ENCODE results near the gene MRPL24. TPM values are rescaled to one million over a fixed set of nuclear protein-coding genes. Genes with fewer than 3 reads are reported as not detected.

The MRPL24 gene
- total and polyA plus RNA-seq, 8 donors: 39.8 to 68.6 (median 48.3) TPM

DNA sequence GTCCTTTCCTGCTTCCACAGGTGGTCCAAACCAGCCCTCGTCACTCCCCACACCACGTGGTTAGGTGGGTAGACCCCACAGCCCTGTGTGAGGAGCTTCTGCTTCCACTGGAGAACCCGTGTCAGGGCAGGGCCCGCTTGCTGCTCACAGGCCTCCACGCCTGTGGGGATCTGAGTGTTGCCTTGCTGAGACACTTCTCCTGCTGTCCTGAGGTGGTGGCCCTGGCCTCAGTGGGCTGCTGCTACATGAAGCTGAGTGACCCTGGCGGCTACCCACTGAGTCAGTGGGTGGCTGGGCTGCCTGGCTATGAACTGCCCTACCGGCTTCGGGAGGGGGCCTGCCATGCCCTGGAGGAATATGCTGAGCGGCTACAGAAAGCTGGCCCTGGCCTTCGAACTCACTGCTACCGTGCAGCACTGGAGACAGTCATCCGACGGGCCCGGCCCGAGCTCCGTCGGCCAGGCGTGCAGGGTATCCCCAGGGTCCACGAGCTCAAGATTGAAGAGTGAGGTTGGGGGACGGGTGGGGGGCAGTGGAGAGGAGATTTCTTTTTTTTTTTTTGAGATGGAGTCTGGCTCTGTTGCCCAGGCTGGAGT lies 6.8 kb downstream of the MRPL24 start:
- Histone ChIP-seq H3K4me3 (no peak overlapping the region), H3K27me3 (no peaks in the 10 kb centered on the region), H3K4me1 (peaks cover 0 to 5% (median 4%) of the 10 kb centered on the region in 3 donors), H3K9me3 (no peaks in the 10 kb centered on the region), H3K27ac (no peak overlapping the region), H3K36me3 (peaks cover 0 to 18% (median 0%) of the 10 kb centered on the region in 3 donors)
- WGBS, 2 donors: 92 to 93% methylated on average over 20 of the region's 20 CpGs
- intact Hi-C loops (cut with DNase I): no loop called here
- FAIRE-seq (no peak), ATAC-seq (no peak), DNase-seq (peak in 1 of 6 donors; percentile 69)
- TF ChIP-seq, protein P1, sequence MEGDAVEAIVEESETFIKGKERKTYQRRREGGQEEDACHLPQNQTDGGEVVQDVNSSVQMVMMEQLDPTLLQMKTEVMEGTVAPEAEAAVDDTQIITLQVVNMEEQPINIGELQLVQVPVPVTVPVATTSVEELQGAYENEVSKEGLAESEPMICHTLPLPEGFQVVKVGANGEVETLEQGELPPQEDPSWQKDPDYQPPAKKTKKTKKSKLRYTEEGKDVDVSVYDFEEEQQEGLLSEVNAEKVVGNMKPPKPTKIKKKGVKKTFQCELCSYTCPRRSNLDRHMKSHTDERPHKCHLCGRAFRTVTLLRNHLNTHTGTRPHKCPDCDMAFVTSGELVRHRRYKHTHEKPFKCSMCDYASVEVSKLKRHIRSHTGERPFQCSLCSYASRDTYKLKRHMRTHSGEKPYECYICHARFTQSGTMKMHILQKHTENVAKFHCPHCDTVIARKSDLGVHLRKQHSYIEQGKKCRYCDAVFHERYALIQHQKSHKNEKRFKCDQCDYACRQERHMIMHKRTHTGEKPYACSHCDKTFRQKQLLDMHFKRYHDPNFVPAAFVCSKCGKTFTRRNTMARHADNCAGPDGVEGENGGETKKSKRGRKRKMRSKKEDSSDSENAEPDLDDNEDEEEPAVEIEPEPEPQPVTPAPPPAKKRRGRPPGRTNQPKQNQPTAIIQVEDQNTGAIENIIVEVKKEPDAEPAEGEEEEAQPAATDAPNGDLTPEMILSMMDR (IDR thresholded peaks at IDR 0.05): no peak

- WGBS, 2 donors: 1 to 2% methylated on average over 54 to 56 of the region's 57 CpGs
- Histone ChIP-seq H3K27ac (peak within 1 kb of the TSS; percentile 91 to 98 (median 96)), H3K36me3 (peaks cover under 1 to 7% (median under 1%) of the 10 kb centered on the region in 3 donors), H3K27me3 (no peaks in the 10 kb centered on the region), H3K9me3 (no peaks in the 10 kb centered on the region), H3K4me3 (peak within 1 kb of the TSS; percentile 61 to 86 (median 70)), H3K4me1 (peaks cover 28 to 39% (median 34%) of the 10 kb centered on the region in 3 donors)
- DNase-seq (peak; percentile 87 to 97 (median 96)), ATAC-seq (peak; percentile 90 to 94 (median 91)), FAIRE-seq (no peak)
- TF ChIP-seq, protein P1 (IDR thresholded peaks at IDR 0.05): no peak
- intact Hi-C loops (cut with DNase I): loop anchor here in 2 of 3 donors (5.0 kb wide), 1 partner anchor 37 kb away; no protein-coding TSS in a partner anchor
Measured at GRCh38 chr1:156728599-156729462, 12.1 kb downstream of the MRPL24 start, which contains the start of gene ISG20L2. TSS of gene ISG20L2 (minus strand) at chr1:156728766. CDS start at chr1:156727652, 1,114 bp downstream.

GRCh38 chr1:156727926-156728598 lies 12.8 kb downstream of the MRPL24 start, which contains the start of gene METTL25B:
TSS of gene METTL25B (plus strand) at chr1:156728469. CDS start at chr1:156729105, 636 bp downstream.
- FAIRE-seq (no peak), ATAC-seq (peak; percentile 76 to 86 (median 84)), DNase-seq (peak; percentile 76 to 90 (median 84))
- Histone ChIP-seq H3K27me3 (no peaks in the 10 kb centered on the region), H3K36me3 (peaks cover 6 to 15% (median 8%) of the 10 kb centered on the region in 3 donors), H3K4me3 (peak within 1 kb of the TSS; percentile 61 to 86 (median 70)), H3K9me3 (no peaks in the 10 kb centered on the region), H3K27ac (peak within 1 kb of the TSS; percentile 91 to 98 (median 96)), H3K4me1 (peaks cover 28 to 39% (median 34%) of the 10 kb centered on the region in 3 donors)
- intact Hi-C loops (cut with DNase I): loop anchor here in 2 of 3 donors (5.0 kb wide), 1 partner anchor 36 kb away; no protein-coding TSS in a partner anchor
- WGBS, 2 donors: 0 to 1% methylated on average over 46 of the region's 46 CpGs
- TF ChIP-seq, protein P1 (IDR thresholded peaks at IDR 0.05): no peak

DNA sequence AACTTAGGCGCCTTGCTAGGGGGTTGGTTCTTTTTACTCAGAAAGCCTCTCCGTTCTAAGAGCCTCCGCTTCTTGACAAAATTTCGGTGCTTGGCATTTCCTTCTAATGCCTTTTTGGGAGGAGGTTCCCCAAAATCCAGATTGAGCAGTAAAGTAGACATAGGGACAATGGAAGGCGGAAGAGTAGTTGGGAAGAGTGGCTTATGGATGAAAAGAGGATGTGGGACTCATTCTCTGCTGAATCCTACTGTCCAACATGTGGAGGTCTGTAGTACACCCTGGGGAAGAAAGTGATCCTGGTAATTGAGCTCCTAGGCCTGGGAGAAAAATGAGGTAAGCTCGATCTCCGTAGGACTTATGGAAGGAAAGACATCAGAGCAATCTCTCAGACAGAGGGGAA lies 13.4 kb downstream of the MRPL24 start:
- WGBS, 2 donors: 38 to 49% methylated on average over 7 of the region's 7 CpGs
- Histone ChIP-seq H3K4me3 (peak overlapping the region; percentile 61 to 86 (median 70)), H3K27ac (peak overlapping the region in 3 of 4 donors; percentile 91 to 98 (median 96)), H3K36me3 (peaks cover 10 to 21% (median 11%) of the 10 kb centered on the region in 3 donors), H3K9me3 (no peaks in the 10 kb centered on the region), H3K4me1 (peaks cover 28 to 39% (median 34%) of the 10 kb centered on the region in 3 donors), H3K27me3 (no peaks in the 10 kb centered on the region)
- TF ChIP-seq, protein P1 (IDR thresholded peaks at IDR 0.05): no peak
- DNase-seq: no peak
- no peak for ATAC-seq
- intact Hi-C loops (cut with DNase I): loop anchor here in 2 of 3 donors (5.0 kb wide), 1 partner anchor 35 kb away; no protein-coding TSS in a partner anchor
- no peak for FAIRE-seq
